Right kidney (tissue), 1 donor: ENCODE results near the gene NPHP3.

ENCODE experiments used
- DNase-seq: peaks from one replicate; pipeline ENCODE4 v3.0.0-alpha.2; 2016

The NPHP3 gene

GRCh38 chr3:132694991-132695390 lies 27.2 kb downstream of the NPHP3 start:
- no peak for DNase-seq

GRCh38 chr3:132690040-132690439 lies 32.2 kb downstream of the NPHP3 start:
- no peak for DNase-seq

- no peak for DNase-seq
These were observed 40.0 kb downstream of the NPHP3 start for GRCh38 chr3:132682201-132682600.

- DNase-seq: no peak
These were observed 40.8 kb downstream of the NPHP3 start for GRCh38 chr3:132681421-132681820.

- no peak for DNase-seq
These were observed 42.3 kb downstream of the NPHP3 start for GRCh38 chr3:132679911-132680310.

GRCh38 chr3:132675408-132675807 lies 46.8 kb downstream of the NPHP3 start:
- DNase-seq: no peak

- DNase-seq: no peak
These were observed 52.9 kb downstream of the NPHP3 start for GRCh38 chr3:132669256-132669777.

- no peak for DNase-seq
These were observed 56.9 kb downstream of the NPHP3 start for GRCh38 chr3:132665230-132665745.

GRCh38 chr3:132662212-132662611 lies 60.0 kb downstream of the NPHP3 start:
- no peak for DNase-seq

- peak; percentile 16 for DNase-seq
These were observed 61.1 kb downstream of the NPHP3 start for GRCh38 chr3:132661101-132661500.

GRCh38 chr3:132660811-132661070 lies 61.5 kb downstream of the NPHP3 start:
- no peak for DNase-seq

GRCh38 chr3:132660052-132660810 lies 62.0 kb downstream of the NPHP3 start, which contains the start of gene UBA5:
Gene UBA5, plus strand, starts transcription at chr3:132660329. Its CDS starts 209 bp downstream, at chr3:132660538.
- peak; percentile 93 for DNase-seq

- peak; percentile 89 for DNase-seq
These were observed 62.7 kb downstream of the NPHP3 start, which contains the start of gene ACAD11 for GRCh38 chr3:132659365-132660051. Gene ACAD11, minus strand, starts transcription at chr3:132659809. Its CDS starts 58 bp downstream, at chr3:132659751.

GRCh38 chr3:132659000-132659364 lies 63.2 kb downstream of the NPHP3 start:
- no peak for DNase-seq

GRCh38 chr3:132657869-132658747 lies 64.1 kb downstream of the NPHP3 start:
- DNase-seq: no peak

- no peak for DNase-seq
These were observed 66.7 kb downstream of the NPHP3 start for GRCh38 chr3:132655471-132655870.

- DNase-seq: no peak
These were observed 67.5 kb downstream of the NPHP3 start for GRCh38 chr3:132654721-132655120.

GRCh38 chr3:132654190-132654589 lies 68.0 kb downstream of the NPHP3 start:
- no peak for DNase-seq

GRCh38 chr3:132652640-132653270 lies 69.5 kb downstream of the NPHP3 start:
- no peak for DNase-seq

- no peak for DNase-seq
These were observed 72.1 kb downstream of the NPHP3 start for GRCh38 chr3:132650153-132650552.

GRCh38 chr3:132645058-132645457 lies 77.2 kb downstream of the NPHP3 start:
- DNase-seq: no peak

GRCh38 chr3:132643366-132643765 lies 78.8 kb downstream of the NPHP3 start:
- no peak for DNase-seq
